HepG2 (cell line): ENCODE results near the gene CCDC117. TPM values are rescaled to one million over a fixed set of nuclear protein-coding genes. Genes with fewer than 3 reads are reported as not detected.

Source experiments
- ATF1 ChIP-seq: IDR thresholded peaks from 2 replicates; pipeline ENCODE4 v1.6.1; 2016; ENCODE audit warnings: mild to moderate bottlenecking, control low read depth
- BATF2 ChIP-seq: sonication (generic); formaldehyde crosslinking; IDR thresholded peaks from 2 replicates; pipeline ENCODE4 v1.8.0; 2022; ENCODE audit warnings: mild to moderate bottlenecking, missing genetic modification reagents, moderate library complexity
- CBFB ChIP-seq: sonication (generic); formaldehyde crosslinking; IDR thresholded peaks from 2 replicates; pipeline ENCODE4 v1.4.0; 2020; ENCODE audit warnings: missing genetic modification reagents
- CCAR2 ChIP-seq: fragments of 200-400 bp; formaldehyde crosslinking; optimal IDR thresholded peaks from 2 replicates; pipeline ENCODE3; 2018; ENCODE audit warnings: low read depth, mild to moderate bottlenecking, low read length, moderate library complexity
- CHD2 ChIP-seq: IDR thresholded peaks from 2 replicates; pipeline ENCODE4 v1.6.1; 2011; ENCODE audit warnings: low read depth, low read length, improper control_type of control experiment
- ESRRA ChIP-seq: sonication (generic); formaldehyde crosslinking; IDR thresholded peaks from 2 replicates; pipeline ENCODE4 v1.5.1; 2020; ENCODE audit warnings: mild to moderate bottlenecking, low read depth, missing genetic modification reagents
- EZH2 ChIP-seq: conservative IDR thresholded peaks from 2 replicates; pipeline ENCODE4 v1.6.1; 2012; ENCODE audit warnings: mild to moderate bottlenecking, low read depth, low read length, moderate library complexity
- FOSL2 ChIP-seq: sonication (generic); formaldehyde crosslinking; IDR thresholded peaks from 2 replicates; pipeline ENCODE4 v1.4.0; 2020; ENCODE audit warnings: missing genetic modification reagents
- GTF3A ChIP-seq: sonication (generic); formaldehyde crosslinking; conservative IDR thresholded peaks from 2 replicates; pipeline ENCODE4 v1.4.0; 2020; ENCODE audit warnings: mild to moderate bottlenecking, missing genetic modification reagents
- HBP1 ChIP-seq: IDR thresholded peaks from 2 replicates; pipeline ENCODE4 v1.6.1; 2016; ENCODE audit warnings: low read depth, control low read depth
- IRF1 ChIP-seq: sonication (generic); formaldehyde crosslinking; IDR thresholded peaks from 2 replicates; pipeline ENCODE4 v1.4.0; 2020; ENCODE audit warnings: low read depth, mild to moderate bottlenecking, missing genetic modification reagents
- MTA3 ChIP-seq: sonication (generic); formaldehyde crosslinking; IDR thresholded peaks from 2 replicates; pipeline ENCODE4 v1.4.0; 2020; ENCODE audit warnings: missing genetic modification reagents
- NCOR1 ChIP-seq: fragments of 200-600 bp; sonication (generic); IDR thresholded peaks from 2 replicates; pipeline ENCODE4 v1.7.0; 2017; ENCODE audit warnings: antibody characterized with exemption, low read length, borderline replicate concordance
- NFRKB ChIP-seq: fragments of 450-650 bp; IDR thresholded peaks from 2 replicates; pipeline ENCODE4 v1.6.1; 2017
- PHF20 ChIP-seq: sonication (generic); formaldehyde crosslinking; IDR thresholded peaks from 2 replicates; pipeline ENCODE4 v1.5.0; 2020; ENCODE audit warnings: mild to moderate bottlenecking, missing genetic modification reagents
- SKIL ChIP-seq: sonication (generic); formaldehyde crosslinking; IDR thresholded peaks from 2 replicates; pipeline ENCODE4 v1.8.0; 2022; ENCODE audit warnings: missing genetic modification reagents, mild to moderate bottlenecking, moderate library complexity, borderline replicate concordance
- SP4 ChIP-seq: sonication (generic); formaldehyde crosslinking; IDR thresholded peaks from 2 replicates; pipeline ENCODE4 v1.8.1; 2023; ENCODE audit warnings: mild to moderate bottlenecking, missing genetic modification reagents
- SPEN ChIP-seq: sonication (generic); formaldehyde crosslinking; IDR thresholded peaks from 2 replicates; pipeline ENCODE4 v1.5.1; 2020; ENCODE audit warnings: low read depth, mild to moderate bottlenecking, missing genetic modification reagents
- ZBTB49 ChIP-seq: sonication (generic); formaldehyde crosslinking; IDR thresholded peaks from 2 replicates; pipeline ENCODE4 v1.4.0; 2020; ENCODE audit warnings: missing genetic modification reagents, borderline replicate concordance
- ZNF253 ChIP-seq: sonication (generic); formaldehyde crosslinking; IDR thresholded peaks from 2 replicates; pipeline ENCODE4 v1.8.0; 2022; ENCODE audit warnings: mild to moderate bottlenecking, missing genetic modification reagents, borderline replicate concordance
- ZNF790 ChIP-seq: sonication (generic); formaldehyde crosslinking; IDR thresholded peaks from 2 replicates; pipeline ENCODE4 v1.8.0; 2022; ENCODE audit warnings: missing genetic modification reagents, mild to moderate bottlenecking, borderline replicate concordance
- polyA plus RNA-seq, 8 experiments: library from polyadenylated mRNA; depleted of rRNA in 3 of 8; stranded (reverse) in 7 of 8; unstranded in 1 of 8; fragments of >200 nt; fragmentation: Illumina TruSeq in 4 of 8; extraction: Trizol in 4 of 8; gene quantifications; 2 replicates each; pipeline versions ENCODE4 v1.2.1 to v1.2.3, GENCODE V29; 2011 to 2016; ENCODE audit warnings: low read depth in 4 of 8, missing spikeins in 1 of 8, mixed read lengths in 1 of 8; ENCODE audit not compliant: insufficient read depth in 1 of 8
- total RNA-seq, 5 experiments: library from RNA; depleted of rRNA; stranded (reverse); fragments of >200 nt; fragmentation: Illumina TruSeq; extraction: Trizol; gene quantifications; 2 replicates each; pipeline ENCODE4 v1.2.3, GENCODE V29; 2016; ENCODE audit warnings: low read depth in 1 of 5

The CCDC117 gene
- total and polyA plus RNA-seq, 2 of the 13 experiments (the other 11 are each of a cell fraction or from before 2014, with no cell fraction given) = 12.6 to 34.2 TPM

- TF ChIP-seq GTF3A (no peak), SPEN (0 out of 2 replicates have a peak, but pooled peaks have one; percentile 50), CHD2 (no peak), IRF1 (CRISPR knock-in tag) (no peak), CCAR2 (no peak), MTA3 (CRISPR knock-in tag) (no peak), ZNF253 (CRISPR knock-in tag) (no peak), ZNF790 (CRISPR knock-in tag) (no peak), EZH2 (no peak), ESRRA (CRISPR knock-in tag) (no peak), SKIL (CRISPR knock-in tag) (peak; percentile 78; the same call in 1 of the 2 replicates), NCOR1 (peak; percentile 82; the same call in 1 of the 2 replicates), SP4 (no peak; the same call in 1 of the 2 replicates), FOSL2 (CRISPR knock-in tag) (peak; percentile 66), NFRKB (no peak), CBFB (CRISPR knock-in tag) (no peak), PHF20 (CRISPR knock-in tag) (no peak), ZBTB49 (CRISPR knock-in tag) (no peak), BATF2 (CRISPR knock-in tag) (no peak), ATF1 (CRISPR knock-in tag) (no peak), HBP1 (no peak)
Measured at GRCh38 chr22:28819253-28820096, 47.0 kb downstream of the CCDC117 start (continued).
